Thoracic aorta (tissue), 2 donors: Measurements from ENCODE around the gene POLRMT. TPM values are rescaled to one million over a fixed set of nuclear protein-coding genes. Genes with fewer than 3 reads are reported as not detected.

Experiments used
- ATAC-seq: fragments of 150-250 bp; one replicate; pipeline ENCODE4 v1.8.0; 2017; ENCODE audit warnings: low read depth; ENCODE audit not compliant: insufficient number of reproducible peaks, low FRiP score
- DNase-seq: peaks from one replicate; pipeline ENCODE4 v3.0.0-alpha.2; 2020; ENCODE audit warnings: low spot score
- H3K27ac ChIP-seq, 2 donors: fragments of 200-600 bp; sonication (generic); 1 replicate in 1 of 2; 2 replicates in 1 of 2; pipeline ENCODE4 v1.5.1; 2016; ENCODE audit warnings: mild to moderate bottlenecking in 2 of 2, moderate library complexity in 2 of 2
- H3K27me3 ChIP-seq: fragments of 200-600 bp; sonication (generic); replicated peaks from 2 replicates; pipeline ENCODE4 v1.6.0; 2016; ENCODE audit warnings: mild to moderate bottlenecking; ENCODE audit not compliant: insufficient read depth
- H3K36me3 ChIP-seq: fragments of 200-600 bp; sonication (generic); one replicate; pipeline ENCODE4 v1.5.1; 2016
- H3K4me1 ChIP-seq, 2 donors: fragments of 200-600 bp; sonication (generic); 1 replicate in 1 of 2; 2 replicates in 1 of 2; pipeline versions ENCODE4 v1.5.1 to v1.6.0; 2016; ENCODE audit warnings: low read depth in 2 of 2, mild to moderate bottlenecking in 1 of 2; ENCODE audit not compliant: control insufficient read depth in 1 of 2
- H3K4me3 ChIP-seq: fragments of 200-600 bp; sonication (generic); 2 replicates; pipeline ENCODE4 v1.5.1; 2016; ENCODE audit warnings: mild to moderate bottlenecking
- H3K9me3 ChIP-seq: fragments of 200-600 bp; sonication (generic); 2 replicates; pipeline ENCODE4 v1.5.1; 2016
- total RNA-seq, 2 donors: library from RNA; depleted of rRNA; stranded (reverse); fragments of >200 nt; gene quantifications; one replicate each; pipeline versions ENCODE4 v1.1.0 to v1.2.3, GENCODE V29; 2016
- TF ChIP-seq, protein P1 (sequence below): fragments of 200-600 bp; sonication (generic); IDR thresholded peaks from one replicate; pipeline ENCODE4 v1.5.1; 2019; ENCODE audit warnings: antibody characterized with exemption

The POLRMT gene
- total RNA-seq, 2 donors from 2014 or later = 23.8 to 30.9 TPM

DNA sequence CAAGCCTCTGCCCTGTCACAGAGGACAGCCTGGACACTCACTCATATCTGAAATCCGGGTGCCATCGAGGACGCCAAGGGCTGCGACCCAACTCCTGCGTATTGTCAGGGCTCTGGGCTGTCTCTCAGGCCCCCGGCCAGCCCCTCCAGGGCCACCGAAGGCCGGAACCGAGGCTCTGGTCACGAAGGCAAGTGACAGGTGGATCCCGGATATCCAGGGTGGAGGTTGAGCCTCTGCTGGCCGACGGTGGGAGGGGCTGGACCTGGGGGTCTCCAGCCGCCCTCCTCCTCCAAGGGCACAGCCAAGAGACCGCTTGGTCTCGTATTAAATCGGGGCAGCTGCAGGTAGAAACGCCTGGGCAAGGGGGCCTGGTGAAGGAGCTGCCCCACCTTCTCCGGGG, 24.3 kb upstream of the POLRMT start:
- TF ChIP-seq, protein P1, sequence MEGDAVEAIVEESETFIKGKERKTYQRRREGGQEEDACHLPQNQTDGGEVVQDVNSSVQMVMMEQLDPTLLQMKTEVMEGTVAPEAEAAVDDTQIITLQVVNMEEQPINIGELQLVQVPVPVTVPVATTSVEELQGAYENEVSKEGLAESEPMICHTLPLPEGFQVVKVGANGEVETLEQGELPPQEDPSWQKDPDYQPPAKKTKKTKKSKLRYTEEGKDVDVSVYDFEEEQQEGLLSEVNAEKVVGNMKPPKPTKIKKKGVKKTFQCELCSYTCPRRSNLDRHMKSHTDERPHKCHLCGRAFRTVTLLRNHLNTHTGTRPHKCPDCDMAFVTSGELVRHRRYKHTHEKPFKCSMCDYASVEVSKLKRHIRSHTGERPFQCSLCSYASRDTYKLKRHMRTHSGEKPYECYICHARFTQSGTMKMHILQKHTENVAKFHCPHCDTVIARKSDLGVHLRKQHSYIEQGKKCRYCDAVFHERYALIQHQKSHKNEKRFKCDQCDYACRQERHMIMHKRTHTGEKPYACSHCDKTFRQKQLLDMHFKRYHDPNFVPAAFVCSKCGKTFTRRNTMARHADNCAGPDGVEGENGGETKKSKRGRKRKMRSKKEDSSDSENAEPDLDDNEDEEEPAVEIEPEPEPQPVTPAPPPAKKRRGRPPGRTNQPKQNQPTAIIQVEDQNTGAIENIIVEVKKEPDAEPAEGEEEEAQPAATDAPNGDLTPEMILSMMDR = no peak
- Histone ChIP-seq H3K9me3 (no peaks in the 10 kb centered on the region), H3K27ac (no peak overlapping the region), H3K4me3 (no peak overlapping the region), H3K4me1 (peaks cover 24 to 53% of the 10 kb centered on the region in 2 donors), H3K27me3 (no peaks in the 10 kb centered on the region), H3K36me3 (peaks cover 10% of the 10 kb centered on the region)
- DNase-seq = no peak
- no peak for ATAC-seq

GRCh38 chr19:656751-657559, 23.6 kb upstream of the POLRMT start:
- TF ChIP-seq, protein P1 = no peak
- Histone ChIP-seq H3K4me3 (no peak overlapping the region), H3K27me3 (no peaks in the 10 kb centered on the region), H3K36me3 (peaks cover 15% of the 10 kb centered on the region), H3K9me3 (no peaks in the 10 kb centered on the region), H3K27ac (no peak overlapping the region), H3K4me1 (peaks cover 21 to 48% of the 10 kb centered on the region in 2 donors)
- DNase-seq = no peak
- no peak for ATAC-seq

- TF ChIP-seq, protein P1 = no peak
- no peak overlapping the region for H3K4me3 ChIP-seq
- H3K27ac ChIP-seq = no peak overlapping the region
- H3K27me3 ChIP-seq = no peaks in the 10 kb centered on the region
- DNase-seq = no peak
- H3K4me1 ChIP-seq = peaks cover 9 to 35% of the 10 kb centered on the region in 2 donors
- H3K9me3 ChIP-seq = no peaks in the 10 kb centered on the region
- no peak for ATAC-seq
- H3K36me3 ChIP-seq = peaks cover 26% of the 10 kb centered on the region
Observed at GRCh38 chr19:655691-656090, 22.4 kb upstream of the POLRMT start.

GRCh38 chr19:653425-653824, 20.1 kb upstream of the POLRMT start:
- TF ChIP-seq, protein P1 = no peak
- Histone ChIP-seq H3K27ac (no peak overlapping the region), H3K27me3 (no peaks in the 10 kb centered on the region), H3K36me3 (peaks cover 41% of the 10 kb centered on the region), H3K9me3 (no peaks in the 10 kb centered on the region), H3K4me3 (no peak overlapping the region), H3K4me1 (peaks cover 0 to 13% of the 10 kb centered on the region in 2 donors)
- ATAC-seq = no peak
- no peak for DNase-seq

DNA sequence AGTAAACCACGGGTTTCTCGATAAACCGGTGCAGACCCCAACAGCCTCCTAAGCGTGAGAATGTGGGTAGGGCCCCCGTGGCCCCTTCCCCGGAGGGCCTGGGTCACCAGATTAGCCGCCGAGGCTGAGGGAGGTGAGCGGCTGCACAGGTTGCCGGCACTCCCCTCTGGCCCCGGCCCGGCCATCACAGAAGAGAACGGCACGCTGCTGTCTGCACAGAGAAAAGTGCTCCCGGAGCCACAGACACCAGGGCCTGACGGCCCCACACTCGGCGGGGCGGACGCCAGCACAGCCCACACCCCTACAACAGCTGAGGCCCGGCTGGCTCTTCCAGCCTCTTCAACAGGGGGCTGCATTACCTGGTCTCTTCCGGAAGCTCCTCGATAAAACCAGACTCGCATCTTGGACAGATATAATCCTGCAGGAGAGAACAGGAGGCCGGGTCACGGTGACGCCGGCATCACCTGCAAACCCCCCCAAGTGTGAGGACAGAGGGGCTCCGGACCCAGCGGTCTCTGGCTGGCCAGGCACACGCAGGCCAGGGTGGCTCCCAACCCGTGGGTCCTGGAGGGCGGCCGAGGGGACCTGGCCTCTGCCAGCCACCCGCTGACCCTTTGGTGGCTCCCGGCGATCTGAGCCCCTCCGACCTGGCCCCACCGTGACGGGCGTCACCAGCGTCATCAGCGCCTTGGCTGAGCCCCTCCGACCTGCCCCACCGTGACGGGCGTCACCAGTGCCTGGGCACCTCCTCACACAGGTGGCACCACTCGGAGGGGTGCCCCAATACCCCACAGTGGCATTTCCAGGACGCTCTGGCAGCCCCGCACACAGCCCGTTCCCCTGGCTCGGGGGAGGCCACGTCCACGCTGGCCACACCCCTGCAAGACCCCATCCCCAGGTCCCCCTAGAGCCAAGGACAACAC, 19.4 kb upstream of the POLRMT start:
- H3K27ac ChIP-seq = no peak overlapping the region
- peaks cover 45% of the 10 kb centered on the region for H3K36me3 ChIP-seq
- TF ChIP-seq, protein P1 = no peak
- no peak overlapping the region for H3K4me3 ChIP-seq
- H3K27me3 ChIP-seq = no peaks in the 10 kb centered on the region
- no peak for ATAC-seq
- no peak for DNase-seq
- peaks cover 0 to 6% of the 10 kb centered on the region in 2 donors for H3K4me1 ChIP-seq
- no peaks in the 10 kb centered on the region for H3K9me3 ChIP-seq
